IMR-90 (cell line): ENCODE data around the gene MAVS. TPM values are rescaled to one million over a fixed set of nuclear protein-coding genes. Genes with fewer than 3 reads are reported as not detected.

ENCODE experiments used
- ATAC-seq: fragments of 200-7000 bp; cut with Tn5 transposase; 2 replicates; pipeline ENCODE4 v1.9.1; 2020; ENCODE audit warnings: low read depth, mild to moderate bottlenecking, moderate library complexity
- BruUV-seq: library from RNA; stranded (reverse); fragments of 400-500 nt; replicated peaks from 2 replicates; lab custom pipeline; 2021; lab: Mats Ljungman, UMichigan
- CTCF ChIA-PET: fragments of 300-600 bp; formaldehyde crosslinking; extraction: SDS; loops from one replicate; lab custom pipeline; 2021; ENCODE audit warnings: antibody characterized with exemption; lab: Yijun Ruan, JAX
- POLR2A ChIA-PET: fragments of 300-600 bp; sonication (Branson Sonifier 250); formaldehyde crosslinking; loops from one replicate; lab custom pipeline; 2022; ENCODE audit warnings: antibody characterized with exemption; ENCODE audit not compliant: unreplicated experiment; lab: Charles Lee
- DNase-seq: peaks from one replicate; pipeline ENCODE4 v3.0.0; 2013
- H2AFZ ChIP-seq: replicated peaks from 2 replicates; pipeline ENCODE3; 2013; ENCODE audit warnings: low read length, mild to moderate bottlenecking; ENCODE audit not compliant: poor library complexity
- H2AK5ac ChIP-seq: 2 replicates; pipeline ENCODE4 v1.6.1; 2013; ENCODE audit warnings: low read depth, low read length, inconsistent platforms
- H2AK9ac ChIP-seq: replicated peaks from 2 replicates; pipeline ENCODE3; 2013; ENCODE audit warnings: mild to moderate bottlenecking, low read depth, low read length, moderate library complexity; ENCODE audit not compliant: poor library complexity
- H2BK120ac ChIP-seq: 2 replicates; pipeline ENCODE4 v1.6.1; 2013; ENCODE audit warnings: low read depth, low read length, inconsistent platforms
- H2BK15ac ChIP-seq: 3 replicates; pipeline ENCODE4 v1.6.1; 2013; ENCODE audit warnings: low read depth, low read length, inconsistent platforms
- H2BK20ac ChIP-seq: 2 replicates; pipeline ENCODE4 v1.6.1; 2013; ENCODE audit warnings: low read depth, mild to moderate bottlenecking, inconsistent platforms, low read length, moderate library complexity
- H2BK5ac ChIP-seq: 2 replicates; pipeline ENCODE4 v1.6.1; 2013; ENCODE audit warnings: mild to moderate bottlenecking, low read depth, low read length, inconsistent platforms; ENCODE audit not compliant: poor library complexity, severe bottlenecking
- H3K14ac ChIP-seq: replicated peaks from 2 replicates; pipeline ENCODE4 v1.6.1; 2013; ENCODE audit warnings: low read depth, low read length, inconsistent platforms
- H3K18ac ChIP-seq: 2 replicates; pipeline ENCODE4 v1.6.1; 2013; ENCODE audit warnings: low read depth, low read length, control low read depth
- H3K23ac ChIP-seq: 2 replicates; pipeline ENCODE4 v1.6.1; 2013; ENCODE audit warnings: low read depth, low read length, inconsistent platforms
- H3K27ac ChIP-seq: 2 replicates; pipeline ENCODE4 v1.5.1; 2013; ENCODE audit warnings: mild to moderate bottlenecking, control low read depth, low read length; ENCODE audit not compliant: insufficient read depth
- H3K27me3 ChIP-seq: 2 replicates; pipeline ENCODE4 v1.6.1; 2013; ENCODE audit warnings: low read length; ENCODE audit not compliant: control insufficient read depth, insufficient read depth
- H3K36me3 ChIP-seq: 2 replicates; pipeline ENCODE4 v1.6.1; 2013; ENCODE audit warnings: low read length, mixed read lengths; ENCODE audit not compliant: control insufficient read depth, insufficient read depth
- H3K4ac ChIP-seq: 2 replicates; pipeline ENCODE4 v1.6.1; 2013; ENCODE audit warnings: low read depth, low read length, inconsistent platforms
- H3K4me1 ChIP-seq: 2 replicates; pipeline ENCODE4 v1.6.1; 2013; ENCODE audit warnings: low read length, mixed read lengths; ENCODE audit not compliant: control insufficient read depth, insufficient read depth
- H3K4me2 ChIP-seq: 2 replicates; pipeline ENCODE4 v1.6.1; 2013; ENCODE audit warnings: low read depth, mild to moderate bottlenecking, control low read depth, low read length, moderate library complexity
- H3K4me3 ChIP-seq: 2 replicates; pipeline ENCODE4 v1.5.1; 2013; ENCODE audit warnings: low read depth, mild to moderate bottlenecking, control low read depth, low read length, moderate library complexity; ENCODE audit not compliant: insufficient read depth
- H3K56ac ChIP-seq: 2 replicates; pipeline ENCODE4 v1.6.1; 2013; ENCODE audit warnings: low read length, inconsistent platforms; ENCODE audit not compliant: insufficient read depth; ENCODE audit errors: extremely low read depth
- H3K79me1 ChIP-seq, 2 experiments: 2 replicates each; pipeline ENCODE4 v1.6.1; 2013; ENCODE audit warnings: low read length in 2 of 2, inconsistent platforms in 1 of 2, low read depth in 1 of 2
- H3K9ac ChIP-seq: 2 replicates; pipeline ENCODE4 v1.6.1; 2013; ENCODE audit warnings: low read depth, low read length, control low read depth
- H3K9me1 ChIP-seq: 2 replicates; pipeline ENCODE4 v1.6.1; 2013; ENCODE audit warnings: low read length, inconsistent platforms; ENCODE audit not compliant: insufficient read depth
- H3K9me3 ChIP-seq: 2 replicates; pipeline ENCODE4 v1.6.1; 2013; ENCODE audit warnings: low read length; ENCODE audit not compliant: control insufficient read depth, insufficient read depth
- H4K20me1 ChIP-seq: 2 replicates; pipeline ENCODE4 v1.6.1; 2013; ENCODE audit warnings: low read length, inconsistent platforms; ENCODE audit not compliant: insufficient read depth
- H4K5ac ChIP-seq: 2 replicates; pipeline ENCODE4 v1.6.1; 2013; ENCODE audit warnings: mild to moderate bottlenecking, low read depth, low read length, control low read depth
- H4K8ac ChIP-seq, 2 experiments: 2 replicates each; pipeline ENCODE4 v1.6.1; 2013; ENCODE audit warnings: low read depth in 2 of 2, low read length in 2 of 2, control low read depth in 1 of 2, inconsistent platforms in 1 of 2
- H4K91ac ChIP-seq: 2 replicates; pipeline ENCODE4 v1.6.1; 2013; ENCODE audit warnings: low read depth, low read length, inconsistent platforms; ENCODE audit not compliant: insufficient read depth
- BHLHE40 ChIP-seq: fragments of 150-350 bp; IDR thresholded peaks from 2 replicates; pipeline ENCODE4 v1.6.1; 2016; ENCODE audit warnings: mild to moderate bottlenecking, low read depth, low read length
- CEBPB ChIP-seq: IDR thresholded peaks from 2 replicates; pipeline ENCODE4 v1.6.1; 2012; ENCODE audit warnings: low read depth, low read length, improper control_type of control experiment
- FOS ChIP-seq: fragments of 150-350 bp; IDR thresholded peaks from 2 replicates; pipeline ENCODE4 v1.6.1; 2016; ENCODE audit warnings: low read depth, low read length
- MAFK ChIP-seq: IDR thresholded peaks from 2 replicates; pipeline ENCODE4 v1.6.1; 2012; ENCODE audit warnings: low read depth, low read length, improper control_type of control experiment
- MAZ ChIP-seq: IDR thresholded peaks from 2 replicates; pipeline ENCODE4 v1.6.1; 2012; ENCODE audit warnings: low read depth, mild to moderate bottlenecking, low read length, improper control_type of control experiment, moderate library complexity, borderline replicate concordance
- MXI1 ChIP-seq: IDR thresholded peaks from 2 replicates; pipeline ENCODE4 v1.6.1; 2012; ENCODE audit warnings: low read depth, mild to moderate bottlenecking, low read length, moderate library complexity, borderline replicate concordance
- NFE2L2 ChIP-seq: fragments of 150-350 bp; IDR thresholded peaks from 2 replicates; pipeline ENCODE4 v1.6.1; 2016; ENCODE audit warnings: low read depth, mild to moderate bottlenecking, low read length
- POLR2A ChIP-seq: IDR thresholded peaks from 2 replicates; pipeline ENCODE4 v1.6.1; 2012; ENCODE audit warnings: mild to moderate bottlenecking, low read depth, low read length
- RAD21 ChIP-seq: IDR thresholded peaks from 2 replicates; pipeline ENCODE4 v1.6.1; 2012; ENCODE audit warnings: low read length, improper control_type of control experiment
- RCOR1 ChIP-seq: IDR thresholded peaks from 2 replicates; pipeline ENCODE4 v1.6.1; 2012; ENCODE audit warnings: mild to moderate bottlenecking, low read length, improper control_type of control experiment; ENCODE audit not compliant: insufficient replicate concordance
- RFX5 ChIP-seq: IDR thresholded peaks from 2 replicates; pipeline ENCODE4 v1.8.0; 2012; ENCODE audit warnings: low read depth, mild to moderate bottlenecking, low read length, moderate library complexity
- WGBS, 2 experiments: methylation state at CpG; one replicate each; pipeline versions ENCODE4 v1.1.5 to v1.1.7; 2013; ENCODE audit warnings: missing lambda C conversion rate in 2 of 2; ENCODE audit not compliant: insufficient read length in 1 of 2; ENCODE audit errors: extremely low coverage in 2 of 2; 5-methylcytosine and 5-hydroxymethylcytosine counted together
- dilution Hi-C: fragments of 300-500 bp; cut with HindIII; formaldehyde crosslinking; loops from one replicate; pipeline ENCODE4 v1.14.3; 2018; ENCODE audit warnings: low sequenced_read_pairs; ENCODE audit not compliant: unreplicated experiment
- in situ Hi-C: fragments of 300-500 bp; cut with MboI; formaldehyde crosslinking; loops from 3 replicates; pipeline ENCODE4 v1.14.3; 2019; ENCODE audit warnings: low sequenced_read_pairs, inconsistent platforms, mixed read lengths
- intact Hi-C: fragments of 100-400 bp; cut with micrococcal nuclease; formaldehyde crosslinking; loops from 2 replicates; pipeline ENCODE4 v1.10.0; 2022
- polyA plus RNA-seq, 3 experiments: library from polyadenylated mRNA; depleted of rRNA; stranded (reverse); fragments of >200 nt; gene quantifications; 2 replicates each; pipeline ENCODE4 v1.2.3, GENCODE V29; 2012; ENCODE audit warnings: low replicate concordance in 1 of 3
- total RNA-seq: library from RNA; depleted of rRNA; stranded (reverse); fragments of >200 nt; gene quantifications from 2 replicates; pipeline ENCODE4 v1.2.3, GENCODE V29; 2012
- TF ChIP-seq, protein P1 (sequence below): fragments of 150-350 bp; IDR thresholded peaks from 2 replicates; pipeline ENCODE4 v1.6.1; 2016; ENCODE audit warnings: low read depth, mild to moderate bottlenecking, low read length, moderate library complexity, borderline replicate concordance
- TF ChIP-seq, protein P2 (sequence below): conservative IDR thresholded peaks from 2 replicates; pipeline ENCODE4 v1.5.1; 2012; ENCODE audit warnings: mild to moderate bottlenecking, low read depth, low read length, improper control_type of control experiment
- TF ChIP-seq, protein P3 (sequence below): fragments of 150-350 bp; IDR thresholded peaks from 2 replicates; pipeline ENCODE4 v1.6.1; 2017; ENCODE audit warnings: mild to moderate bottlenecking, antibody characterized with exemption, low read length, low read depth

Gene MAVS
- total and polyA plus RNA-seq, 2 of the 4 experiments (the other 2 are of a cell fraction), result 10.4 to 15.6 TPM

DNA sequence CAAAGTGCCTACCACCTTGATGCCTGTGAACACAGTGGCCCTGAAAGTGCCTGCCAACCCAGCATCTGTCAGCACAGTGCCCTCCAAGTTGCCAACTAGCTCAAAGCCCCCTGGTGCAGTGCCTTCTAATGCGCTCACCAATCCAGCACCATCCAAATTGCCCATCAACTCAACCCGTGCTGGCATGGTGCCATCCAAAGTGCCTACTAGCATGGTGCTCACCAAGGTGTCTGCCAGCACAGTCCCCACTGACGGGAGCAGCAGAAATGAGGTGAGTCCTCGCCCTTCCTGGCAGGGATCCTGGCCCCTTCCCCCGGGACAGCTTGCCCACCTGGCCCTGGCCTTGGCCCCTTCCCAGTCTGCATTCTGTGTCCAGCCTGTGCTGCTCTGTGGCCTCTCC is 17.9 kb downstream of the MAVS start:
- Histone ChIP-seq H3K4me2 (no peak overlapping the region), H3K27me3 (no peaks in the 10 kb centered on the region), H2BK15ac (no peak overlapping the region), H3K9me1 (no peaks in the 10 kb centered on the region), H3K18ac (no peak overlapping the region), H3K9ac (no peak overlapping the region), H4K91ac (no peak overlapping the region), H4K8ac (no peak overlapping the region), H3K23ac (no peak overlapping the region), H2BK20ac (no peak overlapping the region), H4K20me1 (peaks cover 27% of the 10 kb centered on the region; the same call in 1 of the 2 replicates), H3K9me3 (peaks cover 5% of the 10 kb centered on the region), H3K36me3 (peaks cover 74% of the 10 kb centered on the region), H3K79me1 (peaks cover 15 to 30% of the 10 kb centered on the region in 2 experiments; a peak in 3 of 4 replicates), H3K4me1 (no peaks in the 10 kb centered on the region), H2BK5ac (no peak overlapping the region), H3K4ac (no peak overlapping the region), H4K5ac (no peak overlapping the region), H2AK5ac (no peak overlapping the region), H3K4me3 (no peak overlapping the region), H3K56ac (no peak overlapping the region), H3K14ac (no peak overlapping the region), H2BK120ac (no peak overlapping the region), H3K27ac (no peak overlapping the region), H2AFZ (no peak overlapping the region), H2AK9ac (no peak overlapping the region)
- ATAC-seq (no peak), DNase-seq (no peak)
- TF ChIP-seq NFE2L2 (no peak), FOS (no peak), RFX5 (no peak), CEBPB (no peak), BHLHE40 (no peak), MAFK (no peak), RAD21 (no peak), MAZ (no peak), POLR2A (no peak), RCOR1 (no peak), MXI1 (no peak)
- TF ChIP-seq, protein P1, sequence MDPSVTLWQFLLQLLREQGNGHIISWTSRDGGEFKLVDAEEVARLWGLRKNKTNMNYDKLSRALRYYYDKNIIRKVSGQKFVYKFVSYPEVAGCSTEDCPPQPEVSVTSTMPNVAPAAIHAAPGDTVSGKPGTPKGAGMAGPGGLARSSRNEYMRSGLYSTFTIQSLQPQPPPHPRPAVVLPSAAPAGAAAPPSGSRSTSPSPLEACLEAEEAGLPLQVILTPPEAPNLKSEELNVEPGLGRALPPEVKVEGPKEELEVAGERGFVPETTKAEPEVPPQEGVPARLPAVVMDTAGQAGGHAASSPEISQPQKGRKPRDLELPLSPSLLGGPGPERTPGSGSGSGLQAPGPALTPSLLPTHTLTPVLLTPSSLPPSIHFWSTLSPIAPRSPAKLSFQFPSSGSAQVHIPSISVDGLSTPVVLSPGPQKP, result no peak
- TF ChIP-seq, protein P2, sequence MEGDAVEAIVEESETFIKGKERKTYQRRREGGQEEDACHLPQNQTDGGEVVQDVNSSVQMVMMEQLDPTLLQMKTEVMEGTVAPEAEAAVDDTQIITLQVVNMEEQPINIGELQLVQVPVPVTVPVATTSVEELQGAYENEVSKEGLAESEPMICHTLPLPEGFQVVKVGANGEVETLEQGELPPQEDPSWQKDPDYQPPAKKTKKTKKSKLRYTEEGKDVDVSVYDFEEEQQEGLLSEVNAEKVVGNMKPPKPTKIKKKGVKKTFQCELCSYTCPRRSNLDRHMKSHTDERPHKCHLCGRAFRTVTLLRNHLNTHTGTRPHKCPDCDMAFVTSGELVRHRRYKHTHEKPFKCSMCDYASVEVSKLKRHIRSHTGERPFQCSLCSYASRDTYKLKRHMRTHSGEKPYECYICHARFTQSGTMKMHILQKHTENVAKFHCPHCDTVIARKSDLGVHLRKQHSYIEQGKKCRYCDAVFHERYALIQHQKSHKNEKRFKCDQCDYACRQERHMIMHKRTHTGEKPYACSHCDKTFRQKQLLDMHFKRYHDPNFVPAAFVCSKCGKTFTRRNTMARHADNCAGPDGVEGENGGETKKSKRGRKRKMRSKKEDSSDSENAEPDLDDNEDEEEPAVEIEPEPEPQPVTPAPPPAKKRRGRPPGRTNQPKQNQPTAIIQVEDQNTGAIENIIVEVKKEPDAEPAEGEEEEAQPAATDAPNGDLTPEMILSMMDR, result no peak
- TF ChIP-seq, protein P3, sequence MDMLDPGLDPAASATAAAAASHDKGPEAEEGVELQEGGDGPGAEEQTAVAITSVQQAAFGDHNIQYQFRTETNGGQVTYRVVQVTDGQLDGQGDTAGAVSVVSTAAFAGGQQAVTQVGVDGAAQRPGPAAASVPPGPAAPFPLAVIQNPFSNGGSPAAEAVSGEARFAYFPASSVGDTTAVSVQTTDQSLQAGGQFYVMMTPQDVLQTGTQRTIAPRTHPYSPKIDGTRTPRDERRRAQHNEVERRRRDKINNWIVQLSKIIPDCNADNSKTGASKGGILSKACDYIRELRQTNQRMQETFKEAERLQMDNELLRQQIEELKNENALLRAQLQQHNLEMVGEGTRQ, result no peak
- in situ Hi-C loops (no loop called here), intact Hi-C loops (no loop called here), dilution Hi-C loops (no loop called here)
- no TSS peak for BruUV-seq
- WGBS, 2 experiments, result 80% methylated on average over 2 of the region's 5 CpGs; no CpG with 5 or more reads in 1 of the 2 experiments
- ChIA-PET CTCF (no interaction called here), POLR2A (no interaction called here)
